GM12875 (cell line): ENCODE results near the gene PAMR1.

Experiments used
- H3K4me3 ChIP-seq: one replicate; pipeline ENCODE4 v1.5.1; 2011; ENCODE audit warnings: low read depth, low read length, control low read depth
- TF ChIP-seq, protein P1 (sequence below): IDR thresholded peaks from 2 replicates; pipeline ENCODE4 v1.5.1; 2011; ENCODE audit warnings: low read depth, mild to moderate bottlenecking, control low read depth, inconsistent platforms, low read length, moderate library complexity, borderline replicate concordance; ENCODE audit not compliant: insufficient read depth

PAMR1 gene

GRCh38 chr11:35418282-35419183 lies 106.9 kb downstream of the PAMR1 start:
- H3K4me3 ChIP-seq = peak overlapping the region; percentile 14
- TF ChIP-seq, protein P1, sequence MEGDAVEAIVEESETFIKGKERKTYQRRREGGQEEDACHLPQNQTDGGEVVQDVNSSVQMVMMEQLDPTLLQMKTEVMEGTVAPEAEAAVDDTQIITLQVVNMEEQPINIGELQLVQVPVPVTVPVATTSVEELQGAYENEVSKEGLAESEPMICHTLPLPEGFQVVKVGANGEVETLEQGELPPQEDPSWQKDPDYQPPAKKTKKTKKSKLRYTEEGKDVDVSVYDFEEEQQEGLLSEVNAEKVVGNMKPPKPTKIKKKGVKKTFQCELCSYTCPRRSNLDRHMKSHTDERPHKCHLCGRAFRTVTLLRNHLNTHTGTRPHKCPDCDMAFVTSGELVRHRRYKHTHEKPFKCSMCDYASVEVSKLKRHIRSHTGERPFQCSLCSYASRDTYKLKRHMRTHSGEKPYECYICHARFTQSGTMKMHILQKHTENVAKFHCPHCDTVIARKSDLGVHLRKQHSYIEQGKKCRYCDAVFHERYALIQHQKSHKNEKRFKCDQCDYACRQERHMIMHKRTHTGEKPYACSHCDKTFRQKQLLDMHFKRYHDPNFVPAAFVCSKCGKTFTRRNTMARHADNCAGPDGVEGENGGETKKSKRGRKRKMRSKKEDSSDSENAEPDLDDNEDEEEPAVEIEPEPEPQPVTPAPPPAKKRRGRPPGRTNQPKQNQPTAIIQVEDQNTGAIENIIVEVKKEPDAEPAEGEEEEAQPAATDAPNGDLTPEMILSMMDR = no peak

GRCh38 chr11:35415487-35415886 lies 109.9 kb downstream of the PAMR1 start:
- TF ChIP-seq, protein P1 = no peak
- H3K4me3 ChIP-seq = no peak overlapping the region

DNA sequence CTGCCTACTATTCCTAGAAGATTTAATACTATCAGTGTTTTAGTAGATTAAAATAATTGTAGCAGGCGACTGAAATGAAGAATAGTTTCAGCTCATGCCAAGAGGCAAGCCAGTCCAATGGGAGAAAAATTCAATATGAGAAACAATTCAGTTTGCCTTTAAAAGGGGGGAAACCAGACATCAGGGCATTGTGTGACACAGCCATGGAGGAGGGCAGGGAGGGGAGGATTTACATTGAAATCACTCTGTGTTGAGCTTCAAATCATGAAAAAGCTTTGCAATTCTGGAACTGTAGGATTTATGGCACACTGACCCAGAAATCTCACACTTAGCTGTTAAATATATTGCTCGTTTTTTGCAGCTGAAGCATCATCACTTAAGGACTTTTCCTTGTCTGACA lies 110.6 kb downstream of the PAMR1 start:
- H3K4me3 ChIP-seq = no peak overlapping the region
- TF ChIP-seq, protein P1 = no peak

GRCh38 chr11:35414311-35414710 lies 111.1 kb downstream of the PAMR1 start:
- TF ChIP-seq, protein P1 = no peak
- H3K4me3 ChIP-seq = no peak overlapping the region

DNA sequence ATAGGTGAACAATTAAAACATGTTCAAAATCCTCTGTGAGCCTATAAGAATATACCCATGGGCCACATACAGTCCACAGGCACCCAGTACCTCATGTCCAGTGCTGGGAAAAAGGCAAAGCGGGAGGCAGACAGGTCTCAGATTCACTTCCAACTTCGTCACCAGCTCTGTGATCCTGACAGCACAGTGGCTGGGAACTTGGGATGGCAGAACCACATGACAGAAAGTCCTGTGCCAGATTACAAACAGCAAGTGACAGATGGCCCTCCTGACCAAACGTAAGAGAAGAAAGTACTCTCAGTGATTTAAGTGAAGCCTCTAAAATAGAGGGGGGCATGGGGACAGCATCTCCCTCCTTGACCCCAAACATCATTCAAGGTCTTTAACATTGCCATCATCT lies 111.8 kb downstream of the PAMR1 start:
- no peak overlapping the region for H3K4me3 ChIP-seq
- TF ChIP-seq, protein P1 = no peak

GRCh38 chr11:35412285-35412684 lies 113.1 kb downstream of the PAMR1 start:
- TF ChIP-seq, protein P1 = peak; percentile 43
- no peak overlapping the region for H3K4me3 ChIP-seq

- H3K4me3 ChIP-seq = no peak overlapping the region
Measured at GRCh38 chr11:35407041-35407440, 118.4 kb downstream of the PAMR1 start.

More at GRCh38 chr11:35407041-35407440, 118.4 kb downstream of the PAMR1 start:
- TF ChIP-seq, protein P1 = no peak
